NT2/D1 (cell line): ENCODE measurements around the gene SLC25A1.

Experiments
- YY1 ChIP-seq: IDR thresholded peaks from 2 replicates; pipeline ENCODE4 v1.6.1; 2011; ENCODE audit not compliant: insufficient read length, insufficient read depth
- ZNF274 ChIP-seq: IDR thresholded peaks from 2 replicates; pipeline ENCODE4 v1.6.1; 2011; ENCODE audit warnings: mild to moderate bottlenecking, low read depth, low read length

GRCh38 chr22:19129871-19130270 lies 48.7 kb downstream of the SLC25A1 start:
- no peak for TF ChIP-seq YY1
- TF ChIP-seq ZNF274 = no peak
